GM21786 (cell line): ENCODE results near the gene CARMIL1.
"Not testable (repeated sequence)": the region's sequence is repeated elsewhere in the genome, so short reads cannot be mapped to it uniquely, and the experiment has no call there.

Experiments used
- ATAC-seq: cut with Tn5 transposase; IDR thresholded peaks from one replicate; pipeline ENCODE4 v1.9.1; 2021; ENCODE audit not compliant: unreplicated experiment

The CARMIL1 gene

DNA sequence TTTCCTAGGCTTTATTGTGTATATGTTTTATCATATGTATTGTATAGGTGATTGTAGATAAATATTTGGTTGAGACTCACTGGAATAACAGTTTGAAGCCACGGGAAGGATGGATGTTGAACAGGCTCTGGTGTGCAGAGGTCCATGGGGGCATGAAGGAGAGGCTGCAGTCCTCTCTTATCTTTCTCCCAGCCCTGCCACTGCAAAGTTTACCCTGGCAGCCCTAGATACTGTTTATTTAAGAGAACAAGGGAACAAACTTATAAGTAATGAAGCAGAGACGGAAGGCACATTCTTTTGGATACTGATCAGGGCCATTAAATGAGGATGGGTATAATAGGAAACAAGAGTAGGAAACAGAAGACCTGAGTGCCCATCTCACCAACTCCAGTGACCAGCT lies 269.3 kb downstream of the CARMIL1 start:
- no peak for ATAC-seq

DNA sequence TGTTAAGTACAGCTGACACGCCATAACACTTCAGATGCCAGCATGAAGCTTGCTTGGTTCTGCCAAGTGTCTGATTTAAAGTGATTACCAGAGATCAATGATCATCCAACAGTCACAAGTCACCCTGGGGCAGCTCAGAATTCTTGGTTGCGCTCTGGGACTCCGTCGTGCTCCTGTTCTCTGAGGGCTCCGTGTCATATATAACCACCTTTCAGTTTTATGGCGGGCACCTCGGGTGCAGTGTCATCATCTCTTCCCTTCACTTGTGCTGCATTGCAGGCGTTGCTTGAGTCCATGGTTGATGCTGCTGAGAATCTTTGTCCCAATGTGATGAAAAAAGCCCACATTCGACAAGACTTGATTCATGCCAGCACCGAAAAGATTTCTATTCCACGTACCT lies 271.5 kb downstream of the CARMIL1 start:
- ATAC-seq: no peak

DNA sequence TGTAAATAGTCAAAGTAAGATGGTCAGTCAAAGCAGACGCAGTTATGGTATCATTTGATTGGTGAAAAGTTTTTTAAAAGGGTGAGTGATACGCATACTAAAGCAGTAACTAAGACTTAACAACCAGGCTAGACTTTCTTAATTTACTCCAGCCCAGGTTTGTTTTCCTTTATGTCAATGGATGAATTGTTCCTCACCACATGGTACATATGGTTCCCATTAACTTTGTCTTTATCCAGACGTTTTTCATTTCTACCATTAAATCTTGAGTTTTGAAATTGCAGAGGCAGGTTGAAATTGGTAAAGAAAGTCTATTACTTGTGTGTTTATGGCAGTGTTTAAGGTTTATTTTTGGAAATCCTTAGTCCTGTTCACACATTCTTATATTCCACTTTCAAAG lies 274.3 kb downstream of the CARMIL1 start:
- ATAC-seq: no peak

DNA sequence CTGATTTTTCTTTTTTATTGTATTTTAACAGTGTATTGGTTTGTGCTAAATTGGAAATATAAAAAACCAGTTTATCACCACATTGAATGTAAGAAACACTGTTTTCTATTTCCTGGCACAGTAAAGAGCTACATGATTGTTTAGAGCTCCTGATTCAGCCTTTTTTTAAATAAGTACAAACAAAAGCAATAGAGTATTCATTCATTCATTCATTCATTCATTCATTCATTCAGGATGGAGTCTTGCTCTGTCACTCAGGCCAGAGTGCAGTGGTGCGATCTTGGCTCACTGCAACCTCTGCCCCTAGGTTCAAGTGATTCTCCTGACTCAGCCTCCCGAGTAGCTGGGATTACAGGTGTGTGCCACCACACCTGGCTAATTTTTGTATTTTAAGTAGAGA lies 276.0 kb downstream of the CARMIL1 start:
- ATAC-seq: no peak

DNA sequence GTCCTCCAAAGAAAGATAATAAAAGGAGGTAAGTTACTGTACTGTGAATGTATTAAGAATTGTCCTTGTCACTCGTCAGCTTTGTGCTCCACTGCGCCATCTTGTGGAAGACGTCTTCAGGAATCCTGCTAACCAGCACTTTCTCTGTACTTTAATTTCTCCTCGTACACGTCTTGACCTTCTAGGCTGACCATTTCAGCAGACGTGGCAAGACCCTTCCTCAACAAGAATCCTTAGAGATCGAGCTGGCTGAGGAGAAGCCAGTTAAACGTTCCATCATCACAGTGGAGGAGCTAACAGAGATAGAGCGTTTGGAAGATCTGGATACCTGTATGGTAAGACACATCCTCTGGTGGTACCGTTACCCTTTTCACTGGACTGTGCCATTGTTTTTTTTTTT lies 277.3 kb downstream of the CARMIL1 start:
- ATAC-seq: peak; percentile 53

DNA sequence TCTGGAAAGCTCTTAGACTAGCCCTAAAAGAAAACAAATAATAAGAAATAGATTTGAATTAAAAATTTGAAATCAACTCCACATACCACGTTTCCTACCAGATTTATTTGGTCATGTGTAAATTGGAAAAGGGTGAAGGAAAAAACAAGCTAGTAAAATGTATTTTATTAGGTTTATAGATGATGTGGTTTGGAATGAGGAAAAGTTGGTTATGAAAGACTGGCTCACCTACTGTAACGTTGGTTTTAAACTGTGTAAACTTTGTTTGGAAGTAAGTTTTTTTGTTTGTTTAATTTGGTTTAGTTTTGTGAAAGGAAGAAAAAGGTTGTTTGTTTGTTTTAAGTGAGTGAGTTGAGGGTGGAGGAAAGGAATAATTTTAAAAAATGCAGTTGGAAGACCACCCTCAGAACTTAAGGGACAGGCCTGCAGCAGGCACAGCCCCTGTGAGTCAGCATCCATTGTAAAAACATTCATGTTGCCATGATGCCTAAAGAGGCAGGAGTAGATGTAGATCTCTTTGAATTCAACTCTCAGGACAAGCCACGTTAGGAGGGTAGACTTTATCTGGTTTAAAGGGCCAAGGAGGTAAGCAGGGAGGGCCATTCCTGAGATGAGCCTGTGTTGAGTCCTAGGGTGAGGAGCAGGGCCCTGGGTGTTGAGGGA lies 279.1 kb downstream of the CARMIL1 start:
- no peak for ATAC-seq

DNA sequence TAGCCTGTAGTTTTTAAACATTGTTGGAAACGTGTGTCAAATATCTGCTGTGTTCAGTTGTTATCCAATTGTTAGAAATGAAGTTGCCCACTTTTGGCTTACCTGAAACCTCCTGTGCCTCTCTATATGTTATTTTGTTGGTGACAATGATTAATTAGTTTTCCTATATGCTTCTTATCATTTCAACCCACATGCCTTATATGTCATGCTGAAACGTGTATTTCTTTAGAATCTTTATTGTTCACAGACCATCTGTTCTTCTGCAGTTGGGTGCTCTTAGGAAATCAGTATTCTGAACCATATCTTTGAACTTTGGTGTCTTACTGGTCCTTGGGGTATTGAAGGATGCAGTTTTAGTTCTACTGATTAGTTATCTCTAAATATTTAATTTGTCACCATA lies 281.7 kb downstream of the CARMIL1 start:
- no peak for ATAC-seq

DNA sequence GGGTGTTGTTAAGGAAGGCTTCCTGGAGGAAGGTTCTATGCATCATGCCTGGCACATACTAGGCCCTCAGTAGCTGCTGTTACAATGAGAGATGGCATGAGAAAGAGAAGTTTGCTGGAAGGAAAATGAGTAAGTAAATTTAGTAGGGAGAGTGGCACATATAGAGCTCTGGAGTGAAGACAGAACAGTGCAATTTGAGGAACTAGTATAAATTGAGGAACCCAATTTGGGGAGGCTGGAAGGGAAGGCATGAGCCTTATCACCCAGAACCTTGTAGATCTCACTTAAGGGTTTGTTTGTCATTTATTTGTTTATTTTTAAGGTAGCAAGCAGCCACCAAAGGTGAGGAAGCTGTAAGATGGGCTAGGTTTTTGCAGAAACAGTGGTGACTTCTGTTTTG lies 285.8 kb downstream of the CARMIL1 start:
- ATAC-seq: no peak

DNA sequence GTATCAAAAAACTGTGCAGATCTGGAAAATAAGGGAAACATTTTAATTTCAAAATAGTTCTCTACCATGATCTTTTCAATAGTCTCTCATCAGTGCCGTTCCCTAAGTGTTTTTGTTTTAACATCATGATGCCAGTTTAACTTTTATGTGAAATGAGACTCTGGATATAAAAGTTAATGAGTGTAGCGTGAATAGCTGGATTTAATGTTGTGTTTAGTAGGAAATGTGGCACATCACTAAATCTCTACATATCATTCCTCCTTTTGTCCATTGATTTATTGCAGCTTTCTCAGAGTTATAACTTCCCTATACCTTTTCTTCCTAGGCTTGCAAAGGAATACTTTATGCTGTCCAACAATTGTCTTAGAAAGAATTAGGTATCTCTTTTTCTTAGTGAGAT lies 291.4 kb downstream of the CARMIL1 start:
- ATAC-seq: no peak

DNA sequence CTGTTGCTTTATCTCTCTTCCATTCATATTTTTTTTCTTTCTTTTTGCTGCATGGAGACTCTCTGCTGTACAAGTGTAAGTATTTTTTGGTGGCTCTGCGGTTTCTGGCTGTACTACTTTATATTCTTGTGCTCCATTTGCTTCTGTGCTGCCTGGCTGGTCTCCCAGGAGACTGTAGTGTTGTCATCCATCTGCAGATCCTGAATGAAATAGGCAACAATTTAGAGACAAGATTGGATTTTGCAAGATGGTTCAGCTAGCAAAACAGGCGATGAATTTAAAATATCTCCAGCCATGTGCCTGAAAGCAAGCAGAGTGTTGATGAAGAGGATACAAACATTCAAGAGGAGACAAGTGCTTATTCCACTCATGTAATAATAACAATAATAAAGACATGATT lies 297.7 kb downstream of the CARMIL1 start:
- ATAC-seq: no peak

DNA sequence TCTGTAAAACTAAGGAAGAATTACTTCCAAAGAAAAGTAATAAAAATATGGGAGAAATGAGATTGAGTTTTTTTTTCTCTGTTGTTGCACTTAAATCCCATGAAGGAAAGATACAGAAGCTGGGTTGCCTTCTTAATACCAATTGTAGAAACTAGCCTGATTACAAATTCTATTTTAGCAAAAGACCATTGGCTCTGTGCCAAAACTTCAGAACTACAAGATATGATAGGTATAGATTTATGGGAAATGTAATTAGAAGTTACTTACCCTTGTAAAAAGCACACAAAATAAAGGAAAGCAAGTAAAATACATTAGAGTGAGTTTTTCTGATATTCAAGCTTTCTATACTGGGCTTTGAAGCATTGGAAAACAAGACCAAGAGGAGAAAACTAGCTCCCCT lies 299.4 kb downstream of the CARMIL1 start:
- ATAC-seq: no peak

DNA sequence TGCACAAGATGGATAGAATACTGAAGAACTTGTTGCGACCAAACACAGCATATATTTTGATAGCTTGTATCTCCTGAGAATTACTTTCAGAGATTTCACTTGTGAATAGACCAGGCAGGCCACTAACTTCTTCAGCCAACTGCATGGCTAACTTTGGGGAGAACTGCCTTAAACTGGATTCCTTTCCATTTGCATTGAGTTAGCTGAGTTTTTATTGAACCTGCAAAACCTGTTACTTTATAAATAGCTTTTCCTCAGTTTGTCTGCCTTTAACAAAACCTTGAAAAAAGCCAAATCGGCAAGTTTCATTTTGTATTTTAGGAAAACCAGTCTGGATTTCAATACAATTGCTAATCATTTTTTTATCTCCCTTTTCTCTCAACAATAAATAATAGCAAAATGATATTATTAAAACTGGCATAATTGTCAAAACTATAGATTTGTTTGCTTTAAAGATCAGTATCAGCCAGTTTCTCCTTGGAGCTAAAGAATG lies 300.3 kb downstream of the CARMIL1 start:
- ATAC-seq: no peak

DNA sequence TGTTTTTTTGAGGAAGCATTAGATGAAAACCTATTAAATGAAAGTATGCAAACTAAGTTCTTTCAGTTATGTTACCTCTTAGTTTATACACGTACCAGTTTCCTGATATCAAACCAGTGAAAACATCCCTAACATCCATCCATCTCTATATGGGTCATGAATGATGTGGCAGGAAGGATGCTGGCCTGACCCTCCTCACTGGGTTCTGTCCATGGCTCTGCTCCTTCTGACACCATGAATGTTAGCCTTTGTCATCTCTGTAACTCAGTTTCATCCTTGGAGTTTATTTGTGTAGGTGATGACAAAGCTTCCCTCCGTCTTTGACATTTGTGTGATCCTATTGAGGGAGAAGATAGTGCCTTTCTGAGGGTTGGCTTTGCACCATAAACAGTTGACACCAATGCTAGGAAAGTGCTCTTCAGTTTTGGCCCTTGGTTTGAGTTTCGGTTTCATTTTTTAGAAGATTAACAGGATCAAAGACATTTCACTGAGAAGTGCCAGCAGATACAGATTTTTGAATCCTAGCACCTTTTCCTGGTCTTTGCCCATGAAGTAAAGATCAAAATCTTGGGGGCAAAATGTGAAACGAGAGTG lies 300.8 kb downstream of the CARMIL1 start:
- ATAC-seq: no peak

DNA sequence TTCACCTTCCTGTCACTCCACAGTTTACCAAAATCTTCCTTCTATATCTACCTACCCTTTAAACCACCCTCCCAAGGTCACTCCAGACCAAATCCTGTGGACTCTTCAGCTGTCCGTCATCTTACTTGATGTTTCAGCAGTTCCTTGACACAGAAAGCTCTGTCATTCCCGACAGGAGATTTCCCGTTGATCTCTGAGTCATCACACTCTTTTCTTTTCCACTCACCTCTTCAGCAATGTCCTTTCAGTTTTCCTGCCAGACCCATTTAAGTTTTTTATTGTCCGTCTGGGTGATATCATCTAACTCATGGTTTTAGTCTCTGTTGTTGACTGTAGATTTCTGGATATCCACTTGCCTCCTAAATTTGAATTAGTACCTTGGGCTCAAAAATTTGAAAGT lies 302.9 kb downstream of the CARMIL1 start:
- no peak for ATAC-seq

DNA sequence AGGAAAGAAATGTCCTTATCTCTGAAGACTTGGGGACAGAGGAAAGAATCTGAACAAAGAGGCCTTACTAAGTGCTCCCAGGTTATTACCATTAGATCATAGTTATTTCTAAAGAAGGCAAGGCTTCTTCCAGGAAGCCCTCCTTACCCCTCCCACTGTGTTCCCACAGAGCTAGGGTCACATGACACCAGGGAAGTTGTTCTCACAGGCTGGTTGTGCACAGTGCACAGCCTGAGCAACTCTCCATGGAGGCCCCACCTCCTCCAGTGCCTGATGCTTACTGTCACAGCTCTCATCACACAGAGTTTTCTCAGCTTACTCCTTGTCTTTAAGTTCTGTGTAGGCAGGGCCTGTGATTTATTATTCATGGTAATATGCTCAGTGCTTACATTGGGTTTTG lies 303.9 kb downstream of the CARMIL1 start:
- no peak for ATAC-seq

DNA sequence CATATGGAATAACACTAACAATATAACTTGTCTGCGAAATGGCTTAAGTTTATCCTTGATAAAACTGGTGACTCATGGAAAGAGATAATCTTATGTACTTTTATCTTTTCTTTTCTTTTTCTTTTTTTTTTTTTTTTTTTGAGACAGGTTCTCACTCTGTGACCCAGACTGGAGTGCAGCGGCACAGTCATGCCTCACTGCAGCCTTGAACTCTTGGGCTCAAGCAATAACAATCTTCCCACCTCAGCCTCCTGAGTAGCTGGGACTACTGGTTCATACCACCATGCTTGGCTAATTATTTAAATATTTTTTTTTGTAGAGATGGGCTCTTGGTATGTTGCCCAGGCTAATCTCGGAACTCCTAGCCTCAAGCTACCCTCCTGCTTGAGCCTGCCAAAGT lies 304.7 kb downstream of the CARMIL1 start:
- no peak for ATAC-seq

DNA sequence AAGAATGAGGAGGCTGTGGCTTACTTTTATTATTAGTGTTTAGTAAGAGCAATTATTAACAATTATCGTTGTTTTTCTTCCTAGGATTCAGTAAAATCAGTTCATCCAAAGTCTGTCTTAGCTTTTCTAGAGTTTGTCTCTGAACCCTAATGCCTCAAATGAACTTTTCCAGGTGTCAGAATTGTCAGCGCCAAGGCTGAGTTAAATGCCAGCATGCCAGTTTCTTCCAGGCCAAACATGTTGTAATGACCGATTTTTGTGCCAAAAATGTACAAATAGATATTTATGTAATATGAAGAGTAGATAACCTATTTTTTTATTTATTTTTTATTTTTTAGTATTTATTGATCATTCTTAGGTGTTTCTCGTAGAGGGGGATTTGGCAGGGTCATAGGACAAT lies 306.1 kb downstream of the CARMIL1 start:
- no peak for ATAC-seq

DNA sequence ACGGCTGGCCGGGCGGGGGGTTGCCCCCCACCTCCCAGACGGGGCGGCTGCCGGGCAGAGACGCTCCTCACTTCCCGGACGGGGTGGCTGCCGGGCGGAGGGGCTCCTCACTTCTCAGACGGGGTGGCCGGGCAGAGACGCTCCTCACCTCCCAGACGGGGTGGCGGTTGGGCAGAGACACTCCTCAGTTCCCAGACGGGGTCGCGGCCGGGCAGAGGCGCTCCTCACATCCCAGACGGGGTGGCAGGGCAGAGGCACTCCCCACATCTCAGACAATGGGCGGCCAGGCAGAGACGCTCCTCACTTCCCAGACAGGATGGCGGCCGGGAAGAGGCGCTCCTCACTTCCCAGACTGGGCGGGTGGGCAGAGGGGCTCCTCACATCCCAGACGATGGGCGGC lies 306.9 kb downstream of the CARMIL1 start:
- not testable (repeated sequence) for ATAC-seq

DNA sequence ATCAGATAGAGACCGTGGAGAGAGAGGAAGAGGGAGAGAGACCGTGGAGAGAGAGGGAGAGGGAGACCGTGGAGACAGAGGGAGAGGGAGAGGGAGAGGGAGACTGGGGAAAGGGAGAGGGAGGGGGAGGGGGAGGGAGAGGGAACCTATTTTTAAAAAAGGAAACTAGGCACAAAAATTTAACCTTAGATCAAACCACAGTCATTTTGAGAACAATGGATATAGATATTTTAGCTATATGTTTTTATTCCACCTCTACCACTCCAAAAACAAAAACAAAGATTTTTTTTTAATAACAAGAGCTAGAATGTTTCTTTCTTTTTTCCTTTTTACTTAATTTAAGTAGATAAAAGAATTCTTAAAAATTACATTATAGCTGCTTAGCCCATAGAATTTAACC lies 307.8 kb downstream of the CARMIL1 start:
- no peak for ATAC-seq

DNA sequence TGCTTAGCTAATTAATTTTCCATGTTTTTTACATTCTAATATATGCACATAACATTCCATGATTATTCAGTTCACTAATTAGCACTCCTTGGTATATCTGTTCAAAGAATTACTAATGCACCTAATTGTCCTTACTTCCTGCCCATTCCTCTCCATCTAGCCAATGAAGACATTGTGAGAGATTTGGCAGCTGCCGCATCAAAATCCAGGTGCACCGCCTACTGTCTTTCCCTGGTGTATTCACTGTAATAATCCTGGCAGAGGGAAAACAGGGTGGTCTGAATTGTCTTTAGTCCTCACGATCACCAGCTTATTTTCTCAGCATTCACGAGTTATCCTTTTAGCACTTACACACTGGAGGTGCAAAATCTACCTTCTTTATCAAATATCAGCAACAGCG lies 311.8 kb downstream of the CARMIL1 start:
- ATAC-seq: no peak

DNA sequence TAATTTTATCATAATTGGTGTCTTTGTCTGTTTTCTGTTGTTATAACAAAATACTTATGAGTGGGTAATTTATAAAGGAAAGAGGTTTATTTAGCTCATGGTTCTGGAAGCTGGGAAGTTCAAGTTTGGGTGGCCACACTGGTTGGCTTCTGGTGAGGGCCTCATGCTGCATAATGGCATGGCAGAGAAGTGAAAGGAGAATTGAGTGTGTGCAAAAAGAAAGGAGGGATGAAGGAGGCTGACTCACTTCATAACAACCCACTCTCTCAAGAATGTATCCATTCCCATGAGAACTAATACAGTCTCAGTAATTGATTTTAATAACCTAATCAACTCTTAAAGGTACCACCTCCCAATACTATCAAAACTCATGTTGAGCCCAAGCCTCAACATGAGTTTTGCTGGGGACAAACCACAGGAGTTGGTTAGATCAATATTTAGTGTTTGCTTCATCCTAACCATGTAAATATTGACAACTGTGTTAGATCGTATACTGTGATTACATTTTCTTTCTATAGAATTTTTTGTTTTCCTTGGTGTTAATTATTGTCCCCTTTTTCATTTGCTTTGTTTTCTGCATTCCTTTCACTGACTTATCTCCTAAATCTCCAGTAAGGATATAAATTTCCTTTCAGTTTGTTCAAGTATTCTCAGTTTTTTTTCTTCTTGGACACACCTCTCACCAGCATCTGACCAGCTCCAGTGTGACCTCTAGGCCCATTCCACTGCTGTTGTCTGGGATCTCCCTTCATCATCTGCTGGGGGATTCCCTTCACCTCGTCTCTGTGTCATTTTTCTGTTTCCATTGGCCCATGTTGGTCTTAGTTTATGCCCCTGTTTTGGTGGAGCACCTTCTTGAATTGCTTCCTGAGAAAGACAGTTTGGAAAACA lies 318.0 kb downstream of the CARMIL1 start:
- ATAC-seq: no peak

DNA sequence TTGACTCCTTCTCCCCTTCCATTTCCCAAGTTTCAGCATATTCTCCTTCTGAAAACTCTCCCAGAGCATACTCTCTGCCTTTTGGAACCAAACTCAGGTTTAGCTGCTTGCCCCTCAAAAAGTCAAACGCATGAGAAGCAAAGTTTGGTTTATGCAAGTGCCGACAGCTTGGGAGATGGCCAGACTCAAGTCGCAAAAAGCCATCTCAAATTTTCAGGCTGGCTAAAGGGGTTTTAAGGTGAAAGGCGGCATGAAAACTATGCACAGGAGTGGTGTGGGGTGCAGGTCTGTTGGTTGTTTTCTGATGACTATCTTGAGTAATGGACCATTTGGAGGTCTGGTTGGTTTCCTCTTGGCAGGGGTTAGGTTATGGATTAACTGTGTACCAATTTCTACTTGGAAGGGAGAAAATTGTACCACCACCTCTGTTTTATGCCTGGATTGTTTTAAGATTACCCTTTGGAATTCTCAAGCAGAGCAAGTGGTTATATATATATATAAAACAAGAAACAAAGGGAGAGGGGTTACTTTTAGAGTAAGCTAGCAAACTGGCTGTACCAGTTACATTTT lies 320.4 kb downstream of the CARMIL1 start:
- ATAC-seq: no peak
